HG02852 (cell line): ENCODE measurements around the gene GCSH.
"Not testable (repeated sequence)": the region's sequence is repeated elsewhere in the genome, so short reads cannot be mapped to it uniquely, and the experiment has no call there.

ENCODE experiments used
- ATAC-seq: cut with Tn5 transposase; IDR thresholded peaks from one replicate; pipeline ENCODE4 v1.9.1; 2021; ENCODE audit warnings: mild to moderate bottlenecking, moderate library complexity; ENCODE audit not compliant: unreplicated experiment

The GCSH gene

GRCh38 chr16:81095953-81096714 lies at the start of gene GCSH:
Gene GCSH (minus strand): TSS chr16:81096395. CDS start chr16:81096278, 117 bp downstream.
- peak; percentile 98 for ATAC-seq

- ATAC-seq: no peak
These were observed 47.8 kb upstream of the GCSH start for GRCh38 chr16:81143921-81144471.

- no peak for ATAC-seq
These were observed 46.7 kb upstream of the GCSH start for GRCh38 chr16:81142864-81143263.

GRCh38 chr16:81140930-81141780 lies 45.0 kb upstream of the GCSH start:
- ATAC-seq: no peak

- ATAC-seq: no peak
These were observed 42.8 kb upstream of the GCSH start for GRCh38 chr16:81138831-81139557.

GRCh38 chr16:81137754-81138153 lies 41.6 kb upstream of the GCSH start:
- ATAC-seq: no peak

- ATAC-seq: no peak
These were observed 40.5 kb upstream of the GCSH start for GRCh38 chr16:81136390-81137335.

GRCh38 chr16:81130126-81130525 lies 33.9 kb upstream of the GCSH start:
- no peak for ATAC-seq

- ATAC-seq: no peak
These were observed 32.7 kb upstream of the GCSH start for GRCh38 chr16:81128726-81129524.

GRCh38 chr16:81127051-81127450 lies 30.9 kb upstream of the GCSH start:
- no peak for ATAC-seq

- no peak for ATAC-seq
These were observed 27.1 kb upstream of the GCSH start for GRCh38 chr16:81123092-81123852.

- ATAC-seq: no peak
These were observed 25.3 kb upstream of the GCSH start for GRCh38 chr16:81121474-81121990.

- ATAC-seq: no peak
These were observed 21.2 kb upstream of the GCSH start for GRCh38 chr16:81117436-81117835.

GRCh38 chr16:81116285-81116684 lies 20.1 kb upstream of the GCSH start:
- ATAC-seq: no peak

GRCh38 chr16:81112453-81112852 lies 16.3 kb upstream of the GCSH start:
- no peak for ATAC-seq

- ATAC-seq: not testable (repeated sequence)
These were observed 13.1 kb upstream of the GCSH start for GRCh38 chr16:81109274-81109673.

GRCh38 chr16:81107511-81107910 lies 11.3 kb upstream of the GCSH start:
- ATAC-seq: no peak

GRCh38 chr16:81106826-81107503 lies 10.8 kb upstream of the GCSH start:
- ATAC-seq: no peak
